HG02571 (cell line): Measurements from ENCODE around the gene UBE2G2.

Source experiments
- ATAC-seq: cut with Tn5 transposase; IDR thresholded peaks from one replicate; pipeline ENCODE4 v1.9.1; 2021; ENCODE audit warnings: mild to moderate bottlenecking, moderate library complexity; ENCODE audit not compliant: unreplicated experiment

Gene UBE2G2

GRCh38 chr21:44801468-44802395, at the start of gene UBE2G2:
UBE2G2 (minus strand) TSS chr21:44801820; CDS start chr21:44801748, 72 bp downstream.
- ATAC-seq = peak; percentile 53

- ATAC-seq = no peak
Measured at GRCh38 chr21:44850905-44851657, 49.5 kb upstream of the UBE2G2 start.

- ATAC-seq = no peak
Measured at GRCh38 chr21:44850208-44850800, 48.7 kb upstream of the UBE2G2 start.

GRCh38 chr21:44849616-44850130, 48.1 kb upstream of the UBE2G2 start:
- ATAC-seq = no peak

- ATAC-seq = no peak
Measured at GRCh38 chr21:44848821-44849521, 47.4 kb upstream of the UBE2G2 start.

GRCh38 chr21:44847261-44848056, 45.8 kb upstream of the UBE2G2 start:
- no peak for ATAC-seq

- ATAC-seq = no peak
Measured at GRCh38 chr21:44846485-44847260, 45.1 kb upstream of the UBE2G2 start.

GRCh38 chr21:44846224-44846484, 44.5 kb upstream of the UBE2G2 start:
- no peak for ATAC-seq

GRCh38 chr21:44845418-44846223, 44.0 kb upstream of the UBE2G2 start:
- no peak for ATAC-seq

- ATAC-seq = no peak
Measured at GRCh38 chr21:44844256-44844655, 42.6 kb upstream of the UBE2G2 start.

- no peak for ATAC-seq
Measured at GRCh38 chr21:44842721-44843445, 41.3 kb upstream of the UBE2G2 start.

GRCh38 chr21:44842087-44842486, 40.5 kb upstream of the UBE2G2 start:
- ATAC-seq = no peak

GRCh38 chr21:44840771-44841170, 39.2 kb upstream of the UBE2G2 start:
- ATAC-seq = no peak

- no peak for ATAC-seq
Measured at GRCh38 chr21:44838951-44839350, 37.3 kb upstream of the UBE2G2 start.

- no peak for ATAC-seq
Measured at GRCh38 chr21:44838039-44838895, 36.6 kb upstream of the UBE2G2 start.

- ATAC-seq = no peak
Measured at GRCh38 chr21:44837537-44837936, 35.9 kb upstream of the UBE2G2 start.
